HL-60 (cell line): ENCODE measurements around the gene ETDB.
"Not testable (repeated sequence)": the region's sequence is repeated elsewhere in the genome, so short reads cannot be mapped to it uniquely, and the experiment has no call there.

Experiments
- DNase-seq, 2 experiments: peaks; one replicate each; pipeline ENCODE4 v3.0.0-alpha.2; 2010 to 2020; ENCODE audit warnings: low read depth in 1 of 2, low spot score in 1 of 2
- H3K27ac ChIP-seq: fragments of 250-450 bp; sonication (Bioruptor Pico); replicated peaks from 2 replicates; pipeline ENCODE4 v1.5.1; 2020; ENCODE audit warnings: mild to moderate bottlenecking, moderate library complexity
- H3K27me3 ChIP-seq: fragments of 250-450 bp; sonication (Bioruptor Pico); 2 replicates; pipeline ENCODE4 v1.5.1; 2021; ENCODE audit warnings: mild to moderate bottlenecking, moderate library complexity; ENCODE audit not compliant: insufficient read depth, poor library complexity, severe bottlenecking
- H3K4me3 ChIP-seq: replicated peaks from 2 replicates; pipeline ENCODE4 v1.5.1; 2011; ENCODE audit warnings: mild to moderate bottlenecking, control low read depth, low read length; ENCODE audit not compliant: insufficient read depth
- GABPA ChIP-seq: IDR thresholded peaks from 2 replicates; pipeline ENCODE4 v1.6.1; 2012; ENCODE audit warnings: low read depth
- POLR2AphosphoS5 ChIP-seq: IDR thresholded peaks from 2 replicates; pipeline ENCODE4 v1.6.1; 2012; ENCODE audit warnings: low read depth
- SPI1 ChIP-seq: IDR thresholded peaks from 2 replicates; pipeline ENCODE4 v1.6.1; 2012; ENCODE audit warnings: low read depth, mild to moderate bottlenecking, borderline replicate concordance
- long read RNA-seq: library from polyadenylated mRNA; unstranded; transcript quantifications from one replicate; pipeline ENCODE4 v2.0.0, GENCODE V29; 2020
- TF ChIP-seq, protein P1 (sequence below): IDR thresholded peaks from one replicate; pipeline ENCODE4 v1.5.1; 2011; ENCODE audit warnings: low read length, control low read depth, inconsistent platforms; ENCODE audit not compliant: insufficient read depth
- TF ChIP-seq, protein P2 (sequence below): IDR thresholded peaks from 2 replicates; pipeline ENCODE4 v1.6.1; 2012; ENCODE audit warnings: low read depth; ENCODE audit not compliant: insufficient replicate concordance

The ETDB gene
- long read RNA-seq: 0 reads

DNA sequence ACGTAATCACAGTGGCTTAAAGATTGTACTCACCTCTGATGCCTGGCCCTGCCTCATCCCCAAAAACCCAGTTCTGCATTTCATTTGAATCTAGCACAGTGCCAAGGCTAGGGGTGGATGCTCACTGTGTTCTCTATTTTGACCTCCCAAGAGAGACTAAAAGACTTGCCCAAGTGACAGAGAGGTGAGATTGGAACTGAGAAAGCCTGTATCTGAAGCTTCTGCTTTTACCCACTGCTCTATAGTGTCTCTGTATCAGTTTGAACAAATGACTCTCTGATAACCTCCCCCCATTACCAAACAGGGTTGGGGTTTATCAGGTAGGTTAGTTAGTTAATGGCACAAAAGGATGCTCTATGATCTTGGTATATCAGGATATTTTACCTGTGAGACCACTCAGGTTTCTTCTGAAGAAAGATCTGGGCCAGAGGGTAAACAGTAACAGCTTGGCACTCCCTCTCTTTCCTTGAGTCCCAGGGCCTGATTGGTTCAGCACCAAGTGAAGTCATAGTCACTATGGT lies at the start of gene ETDB:
TSS of gene ETDB (minus strand) at position 471 of the 521 bp plus-strand sequence. CDS start 1,265 bp downstream, outside the sequence.
- not testable (repeated sequence) for H3K27me3 ChIP-seq, DNase-seq, H3K4me3 ChIP-seq, H3K27ac ChIP-seq

DNA sequence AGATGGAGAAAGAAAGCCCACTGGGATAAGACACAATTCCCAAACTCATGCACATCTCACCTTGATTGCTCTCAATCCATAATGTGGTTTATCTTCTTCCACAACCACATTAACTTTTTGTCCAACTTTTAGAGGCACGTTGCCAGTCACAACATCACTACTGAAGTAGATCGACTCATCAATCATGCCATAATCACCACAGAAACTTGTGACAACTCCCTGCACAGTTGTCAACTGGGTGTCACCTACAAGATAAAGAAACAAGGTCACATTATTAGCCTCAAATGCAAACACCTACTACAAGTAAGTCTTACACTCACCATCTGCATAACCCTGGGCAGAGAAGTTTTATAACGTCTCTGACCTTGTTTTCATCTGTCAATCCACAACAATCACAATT lies 49.2 kb upstream of the ETDB start:
- DNase-seq, H3K27me3 ChIP-seq, H3K27ac ChIP-seq, H3K4me3 ChIP-seq: not testable (repeated sequence)

DNA sequence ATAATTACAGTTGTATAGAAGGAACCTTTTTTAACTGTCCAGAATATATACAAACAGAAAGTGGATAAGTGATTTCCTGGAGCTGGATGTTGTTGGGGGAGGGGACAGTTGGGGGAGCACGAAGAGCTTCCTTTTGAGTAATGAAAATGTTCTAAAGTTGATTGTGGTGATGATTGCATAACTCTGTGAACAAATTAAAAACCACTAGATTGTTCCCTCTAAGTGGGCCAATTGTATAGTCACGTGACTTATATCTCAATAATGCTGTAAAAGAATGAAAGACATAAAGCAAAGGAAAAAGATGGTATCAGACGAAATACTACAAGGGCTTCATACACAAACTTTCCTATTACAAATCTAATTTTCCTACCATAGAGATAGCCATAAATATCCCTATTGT lies 48.2 kb upstream of the ETDB start:
- no peaks in the 10 kb centered on the region for H3K27me3 ChIP-seq
- TF ChIP-seq GABPA (no peak), POLR2AphosphoS5 (no peak), SPI1 (no peak)
- TF ChIP-seq, protein P1, sequence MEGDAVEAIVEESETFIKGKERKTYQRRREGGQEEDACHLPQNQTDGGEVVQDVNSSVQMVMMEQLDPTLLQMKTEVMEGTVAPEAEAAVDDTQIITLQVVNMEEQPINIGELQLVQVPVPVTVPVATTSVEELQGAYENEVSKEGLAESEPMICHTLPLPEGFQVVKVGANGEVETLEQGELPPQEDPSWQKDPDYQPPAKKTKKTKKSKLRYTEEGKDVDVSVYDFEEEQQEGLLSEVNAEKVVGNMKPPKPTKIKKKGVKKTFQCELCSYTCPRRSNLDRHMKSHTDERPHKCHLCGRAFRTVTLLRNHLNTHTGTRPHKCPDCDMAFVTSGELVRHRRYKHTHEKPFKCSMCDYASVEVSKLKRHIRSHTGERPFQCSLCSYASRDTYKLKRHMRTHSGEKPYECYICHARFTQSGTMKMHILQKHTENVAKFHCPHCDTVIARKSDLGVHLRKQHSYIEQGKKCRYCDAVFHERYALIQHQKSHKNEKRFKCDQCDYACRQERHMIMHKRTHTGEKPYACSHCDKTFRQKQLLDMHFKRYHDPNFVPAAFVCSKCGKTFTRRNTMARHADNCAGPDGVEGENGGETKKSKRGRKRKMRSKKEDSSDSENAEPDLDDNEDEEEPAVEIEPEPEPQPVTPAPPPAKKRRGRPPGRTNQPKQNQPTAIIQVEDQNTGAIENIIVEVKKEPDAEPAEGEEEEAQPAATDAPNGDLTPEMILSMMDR: no peak
- TF ChIP-seq, protein P2, sequence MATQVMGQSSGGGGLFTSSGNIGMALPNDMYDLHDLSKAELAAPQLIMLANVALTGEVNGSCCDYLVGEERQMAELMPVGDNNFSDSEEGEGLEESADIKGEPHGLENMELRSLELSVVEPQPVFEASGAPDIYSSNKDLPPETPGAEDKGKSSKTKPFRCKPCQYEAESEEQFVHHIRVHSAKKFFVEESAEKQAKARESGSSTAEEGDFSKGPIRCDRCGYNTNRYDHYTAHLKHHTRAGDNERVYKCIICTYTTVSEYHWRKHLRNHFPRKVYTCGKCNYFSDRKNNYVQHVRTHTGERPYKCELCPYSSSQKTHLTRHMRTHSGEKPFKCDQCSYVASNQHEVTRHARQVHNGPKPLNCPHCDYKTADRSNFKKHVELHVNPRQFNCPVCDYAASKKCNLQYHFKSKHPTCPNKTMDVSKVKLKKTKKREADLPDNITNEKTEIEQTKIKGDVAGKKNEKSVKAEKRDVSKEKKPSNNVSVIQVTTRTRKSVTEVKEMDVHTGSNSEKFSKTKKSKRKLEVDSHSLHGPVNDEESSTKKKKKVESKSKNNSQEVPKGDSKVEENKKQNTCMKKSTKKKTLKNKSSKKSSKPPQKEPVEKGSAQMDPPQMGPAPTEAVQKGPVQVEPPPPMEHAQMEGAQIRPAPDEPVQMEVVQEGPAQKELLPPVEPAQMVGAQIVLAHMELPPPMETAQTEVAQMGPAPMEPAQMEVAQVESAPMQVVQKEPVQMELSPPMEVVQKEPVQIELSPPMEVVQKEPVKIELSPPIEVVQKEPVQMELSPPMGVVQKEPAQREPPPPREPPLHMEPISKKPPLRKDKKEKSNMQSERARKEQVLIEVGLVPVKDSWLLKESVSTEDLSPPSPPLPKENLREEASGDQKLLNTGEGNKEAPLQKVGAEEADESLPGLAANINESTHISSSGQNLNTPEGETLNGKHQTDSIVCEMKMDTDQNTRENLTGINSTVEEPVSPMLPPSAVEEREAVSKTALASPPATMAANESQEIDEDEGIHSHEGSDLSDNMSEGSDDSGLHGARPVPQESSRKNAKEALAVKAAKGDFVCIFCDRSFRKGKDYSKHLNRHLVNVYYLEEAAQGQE: no peak
- H3K4me3 ChIP-seq: no peak overlapping the region
- no peak for DNase-seq
- H3K27ac ChIP-seq: no peak overlapping the region

DNA sequence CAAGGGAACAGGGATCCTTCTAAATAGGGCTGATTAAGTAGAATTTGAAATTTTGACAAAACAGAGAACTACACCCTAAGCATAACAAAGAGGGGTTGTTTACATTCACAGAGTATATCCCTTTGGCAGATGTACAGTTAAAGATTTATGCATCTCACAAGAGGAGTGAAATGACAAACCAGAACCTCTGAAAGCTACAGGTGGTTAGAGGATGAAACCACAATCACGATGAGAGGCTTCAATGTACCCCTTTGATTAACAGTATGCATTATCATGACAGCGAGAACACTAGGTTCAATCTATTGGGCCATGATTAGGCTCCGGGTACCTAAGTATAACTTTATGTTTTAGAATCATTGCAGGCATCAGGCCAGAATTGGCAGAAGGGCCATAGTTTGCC lies 34.4 kb upstream of the ETDB start:
- not testable (repeated sequence) for H3K27me3 ChIP-seq, H3K4me3 ChIP-seq, DNase-seq, H3K27ac ChIP-seq

DNA sequence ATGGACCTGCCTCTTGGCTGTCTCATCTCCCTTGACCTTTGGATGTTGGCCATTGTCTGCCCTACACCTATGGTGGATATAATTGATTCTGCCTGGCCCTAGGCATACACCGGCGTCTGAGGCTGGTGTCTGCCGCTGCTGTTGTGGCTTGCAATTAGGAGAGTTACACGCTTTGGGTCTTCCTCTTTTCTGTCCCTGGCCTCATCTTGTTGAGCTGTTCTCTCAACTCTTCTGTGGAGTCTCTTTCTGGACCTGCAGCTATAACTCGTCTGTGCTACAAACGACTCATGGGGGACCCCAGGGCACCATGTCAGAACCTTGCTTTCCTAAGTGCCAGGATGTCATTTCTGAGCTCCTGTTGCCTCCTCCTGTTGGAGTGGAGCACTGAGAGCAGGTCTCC lies 5.8 kb upstream of the ETDB start:
- H3K4me3 ChIP-seq, H3K27ac ChIP-seq, H3K27me3 ChIP-seq, DNase-seq: not testable (repeated sequence)

DNA sequence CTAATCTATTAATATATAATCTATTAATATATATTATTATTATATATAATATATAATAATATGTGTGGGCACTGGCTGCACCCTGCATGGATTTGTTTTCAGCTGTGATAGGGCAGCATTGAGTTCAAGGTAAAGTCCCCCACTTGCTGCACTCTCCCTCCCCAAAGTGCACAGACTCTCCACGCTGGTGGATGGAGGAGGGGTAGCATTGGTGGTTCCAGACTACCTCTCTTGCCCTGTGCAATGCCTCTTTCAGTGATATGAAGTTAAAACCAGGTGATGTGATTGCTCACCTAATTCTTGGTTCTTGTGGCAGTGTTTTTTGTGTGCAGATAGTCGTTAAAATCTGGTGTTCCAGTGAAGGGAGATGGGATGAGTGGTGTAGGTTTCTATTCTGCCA lies 4.3 kb downstream of the ETDB start:
- DNase-seq, H3K27ac ChIP-seq, H3K4me3 ChIP-seq, H3K27me3 ChIP-seq: not testable (repeated sequence)

DNA sequence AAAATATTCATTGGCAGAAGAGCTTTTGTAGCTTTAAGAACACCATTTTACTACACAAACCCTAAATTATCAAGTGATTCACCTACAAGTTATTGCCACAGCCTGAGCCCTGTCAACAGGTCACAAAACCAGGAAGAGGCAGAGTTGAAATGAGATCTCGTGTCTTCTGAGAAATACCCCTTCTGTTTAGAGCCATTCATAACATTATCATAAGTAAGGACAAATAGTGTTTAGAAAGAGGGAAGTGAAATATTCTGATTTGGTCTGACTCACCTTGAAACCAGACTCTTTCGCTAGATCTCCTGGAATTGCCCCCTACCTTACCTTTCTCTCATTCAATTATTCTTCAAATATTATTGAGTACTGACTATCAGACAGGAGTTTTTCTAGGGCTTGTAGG lies 5.9 kb downstream of the ETDB start:
- Histone ChIP-seq H3K27me3 (no peaks in the 10 kb centered on the region), H3K27ac (no peak overlapping the region), H3K4me3 (no peak overlapping the region)
- TF ChIP-seq, protein P1: no peak
- no peak for TF ChIP-seq SPI1
- TF ChIP-seq POLR2AphosphoS5: no peak
- TF ChIP-seq, protein P2: no peak
- TF ChIP-seq GABPA: no peak
- DNase-seq: no peak
